HCT116 (cell line): Measurements from ENCODE around the gene PLPP7. TPM values are rescaled to one million over a fixed set of nuclear protein-coding genes. Genes with fewer than 3 reads are reported as not detected.

ENCODE experiments used
- ATAC-seq: fragments of 200-7000 bp; cut with Tn5 transposase; 2 replicates; pipeline ENCODE4 v1.9.1; 2020; ENCODE audit warnings: mild to moderate bottlenecking, moderate library complexity
- BruUV-seq: library from RNA; stranded (reverse); fragments of 400-500 nt; replicated peaks from 2 replicates; lab custom pipeline; 2021; lab: Mats Ljungman, UMichigan
- CTCF ChIA-PET: fragments of 300-600 bp; sonication (Branson Sonifier 250); formaldehyde crosslinking; loops from one replicate; lab custom pipeline; 2021; ENCODE audit warnings: antibody characterized with exemption; lab: Charles Lee
- POLR2A ChIA-PET: fragments of 300-600, 350-600 bp; sonication (Branson Sonifier 250); formaldehyde crosslinking; loops from one replicate; lab custom pipeline; 2021; ENCODE audit warnings: antibody characterized with exemption; lab: Charles Lee
- RAD21 ChIA-PET, 2 experiments: fragments of 300-600 bp; sonication (Branson Sonifier 250); formaldehyde crosslinking; loops; one replicate each; lab custom pipeline; 2023; ENCODE audit warnings: low total read pairs in 2 of 2; ENCODE audit not compliant: uncharacterized antibody in 2 of 2, unreplicated experiment in 2 of 2, low non-redundant PET in 1 of 2; lab: Charles Lee
- DNase-seq: peaks from one replicate; pipeline ENCODE4 v3.0.0-alpha.2; 2010; ENCODE audit warnings: low read depth, low spot score
- H2AFZ ChIP-seq: fragments of 200-600 bp; shearing (Covaris generic), sonication (generic); 2 replicates; pipeline ENCODE4 v1.6.1; 2017; ENCODE audit warnings: low read depth, mixed run types, mixed read lengths, antibody characterized with exemption, low read length; ENCODE audit not compliant: poor library complexity, severe bottlenecking
- H3K27ac ChIP-seq: 2 replicates; pipeline ENCODE4 v1.5.1; 2012; ENCODE audit warnings: low read depth, low read length
- H3K27me3 ChIP-seq: fragments of 200-600 bp; sonication (generic); 2 replicates; pipeline ENCODE4 v1.6.1; 2016; ENCODE audit warnings: mixed run types, low read length, mixed read lengths; ENCODE audit not compliant: insufficient read depth
- H3K36me3 ChIP-seq, 2 experiments: fragments of 200-500 bp in 1 of 2; fragments of 200-600 bp in 1 of 2; sonication (Bioruptor generic) in 1 of 2; sonication (generic) in 1 of 2; 2 replicates each; pipeline versions ENCODE4 v1.5.1 to v1.6.1; 2014 to 2016; ENCODE audit warnings: low read length in 2 of 2, inconsistent platforms in 1 of 2, mixed read lengths in 1 of 2, mixed run types in 1 of 2; ENCODE audit not compliant: insufficient read depth in 2 of 2, control insufficient read depth in 1 of 2
- H3K4me1 ChIP-seq, 2 experiments: fragments of 200-600 bp in 1 of 2; sonication (generic) in 1 of 2; 2 replicates each; pipeline versions ENCODE4 v1.5.1 to v1.6.1; 2012 to 2017; ENCODE audit warnings: low read length in 2 of 2, inconsistent platforms in 1 of 2, mild to moderate bottlenecking in 1 of 2, mixed read lengths in 1 of 2, mixed run types in 1 of 2, moderate library complexity in 1 of 2; ENCODE audit not compliant: insufficient read depth in 2 of 2, control insufficient read depth in 1 of 2
- H3K4me2 ChIP-seq: fragments of 200-600 bp; sonication (generic); 2 replicates; pipeline ENCODE4 v1.6.1; 2017; ENCODE audit warnings: mixed run types, low read length, mixed read lengths
- H3K4me3 ChIP-seq, 2 experiments: fragments of 200-600 bp in 1 of 2; sonication (generic) in 1 of 2; replicated peaks in 1 of 2; 2 replicates each; pipeline ENCODE4 v1.5.1; 2011 to 2016; ENCODE audit warnings: low read length in 2 of 2, control low read depth in 1 of 2, low read depth in 1 of 2, mild to moderate bottlenecking in 1 of 2, mixed read lengths in 1 of 2, mixed run types in 1 of 2
- H3K79me2 ChIP-seq: fragments of 200-600 bp; sonication (generic); 2 replicates; pipeline ENCODE4 v1.6.1; 2017; ENCODE audit warnings: mild to moderate bottlenecking, mixed run types, low read length, moderate library complexity, mixed read lengths; ENCODE audit not compliant: insufficient read depth
- H3K9ac ChIP-seq: fragments of 200-600 bp; sonication (generic); 2 replicates; pipeline ENCODE4 v1.6.1; 2016; ENCODE audit warnings: low read length, mixed read lengths
- H3K9me2 ChIP-seq: fragments of 200-600 bp; sonication (generic), shearing (Covaris generic); 2 replicates; pipeline ENCODE4 v1.6.1; 2017; ENCODE audit warnings: mixed run types, mild to moderate bottlenecking, moderate library complexity; ENCODE audit not compliant: insufficient read depth
- H3K9me3 ChIP-seq, 2 experiments: fragments of 200-500 bp in 1 of 2; fragments of 200-600 bp in 1 of 2; sonication (Bioruptor generic) in 1 of 2; sonication (generic) in 1 of 2; 2 replicates each; pipeline ENCODE4 v1.6.1; 2014 to 2017; ENCODE audit warnings: low read length in 2 of 2, mixed read lengths in 2 of 2, inconsistent platforms in 1 of 2, low read depth in 1 of 2, mild to moderate bottlenecking in 1 of 2, mixed run types in 1 of 2, moderate library complexity in 1 of 2; ENCODE audit not compliant: control insufficient read depth in 1 of 2, insufficient read depth in 1 of 2
- H4K20me1 ChIP-seq: fragments of 200-600 bp; sonication (generic), shearing (Covaris generic); 2 replicates; pipeline ENCODE4 v1.6.1; 2017; ENCODE audit warnings: mixed run types, mild to moderate bottlenecking, moderate library complexity; ENCODE audit not compliant: insufficient read depth
- ATF3 ChIP-seq: IDR thresholded peaks from 2 replicates; pipeline ENCODE4 v1.6.1; 2012
- EGR1 ChIP-seq: IDR thresholded peaks from 2 replicates; pipeline ENCODE4 v1.6.1; 2012; ENCODE audit warnings: low read depth
- ELF1 ChIP-seq: IDR thresholded peaks from 2 replicates; pipeline ENCODE4 v1.6.1; 2012; ENCODE audit warnings: low read depth, borderline replicate concordance
- JUND ChIP-seq: IDR thresholded peaks from 2 replicates; pipeline ENCODE4 v1.6.1; 2012
- MAX ChIP-seq: IDR thresholded peaks from 2 replicates; pipeline ENCODE4 v1.6.1; 2012
- POLR2A ChIP-seq: IDR thresholded peaks from 2 replicates; pipeline ENCODE4 v1.7.0; 2011; ENCODE audit warnings: borderline replicate concordance; ENCODE audit not compliant: insufficient read depth, insufficient read length; ENCODE audit errors: extremely low read depth
- REST ChIP-seq: IDR thresholded peaks from 2 replicates; pipeline ENCODE4 v1.6.1; 2012; ENCODE audit warnings: low read depth
- SIN3A ChIP-seq: IDR thresholded peaks from 2 replicates; pipeline ENCODE4 v1.6.1; 2012; ENCODE audit warnings: low read depth
- SP1 ChIP-seq: IDR thresholded peaks from 2 replicates; pipeline ENCODE4 v1.6.1; 2012; ENCODE audit warnings: low read depth
- TCF7L2 ChIP-seq: IDR thresholded peaks from 2 replicates; pipeline ENCODE4 v1.7.0; 2011; ENCODE audit warnings: borderline replicate concordance, inconsistent platforms; ENCODE audit not compliant: insufficient read depth, insufficient read length; ENCODE audit errors: extremely low read depth
- YY1 ChIP-seq: IDR thresholded peaks from 2 replicates; pipeline ENCODE4 v1.6.1; 2011; ENCODE audit warnings: low read length, low read depth, moderate library complexity, mild to moderate bottlenecking; ENCODE audit not compliant: insufficient replicate concordance; ENCODE audit errors: extremely low read depth
- ZNF274 ChIP-seq: fragments of 200-500 bp; sonication (Bioruptor generic); IDR thresholded peaks from 2 replicates; pipeline ENCODE4 v1.6.1; 2014; ENCODE audit warnings: mild to moderate bottlenecking, low read depth, low read length, inconsistent platforms
- intact Hi-C: fragments of 100-400 bp; cut with micrococcal nuclease; formaldehyde crosslinking; loops from 2 replicates; pipeline ENCODE4 v1.10.0; 2022
- total RNA-seq: library from RNA; stranded (reverse); gene quantifications from one replicate; pipeline ENCODE4 v1.2.1, GENCODE V29; 2021; ENCODE audit not compliant: unreplicated experiment

The PLPP7 gene
- total RNA-seq, 1 experiment from 2014 or later: 0.37 TPM

GRCh38 chr9:131273146-131273855 is 16.2 kb upstream of the PLPP7 start:
- TF ChIP-seq POLR2A (no peak), SIN3A (no peak)
- TF ChIP-seq, all 23 proteins: peak for 0
- no peaks in the 10 kb centered on the region for H3K9me2 ChIP-seq
- H3K9me3 ChIP-seq: no peaks in the 10 kb centered on the region
- intact Hi-C loops: no loop called here
- H2AFZ ChIP-seq: no peak overlapping the region
- H3K79me2 ChIP-seq: no peaks in the 10 kb centered on the region
- H3K4me2 ChIP-seq: no peak overlapping the region
- H3K36me3 ChIP-seq: no peaks in the 10 kb centered on the region
- no peak overlapping the region for H3K4me3 ChIP-seq
- no peaks in the 10 kb centered on the region for H4K20me1 ChIP-seq
- no peak for ATAC-seq
- H3K27me3 ChIP-seq: no peaks in the 10 kb centered on the region
- ChIA-PET CTCF (no interaction called here), RAD21 (no interaction called here), POLR2A (no interaction called here)
- no peak overlapping the region for H3K27ac ChIP-seq
- BruUV-seq: no TSS peak
- DNase-seq: no peak
- H3K4me1 ChIP-seq: peaks cover 0 to 3% of the 10 kb centered on the region in 2 experiments; a peak in 1 of 4 replicates
- no peak overlapping the region for H3K9ac ChIP-seq

- Histone ChIP-seq H3K27me3 (no peaks in the 10 kb centered on the region), H3K36me3 (no peaks in the 10 kb centered on the region), H4K20me1 (no peaks in the 10 kb centered on the region), H3K9me3 (no peaks in the 10 kb centered on the region), H3K4me2 (no peak overlapping the region)
- BruUV-seq: no TSS peak
- TF ChIP-seq SP1 (no peak), ZNF274 (no peak), YY1 (no peak), TCF7L2 (no peak), EGR1 (no peak), ATF3 (no peak), ELF1 (no peak), MAX (no peak), REST (no peak), JUND (no peak)
- TF ChIP-seq, all 23 proteins: peak for 0
- H3K79me2 ChIP-seq: no peaks in the 10 kb centered on the region
- ChIA-PET CTCF (no interaction called here), RAD21 (no interaction called here), POLR2A (no interaction called here)
- peaks cover 0 to 8% of the 10 kb centered on the region in 2 experiments; a peak in 1 of 4 replicates for H3K4me1 ChIP-seq
- DNase-seq (no peak), ATAC-seq (no peak)
- no peak overlapping the region for H2AFZ ChIP-seq
- no peaks in the 10 kb centered on the region for H3K9me2 ChIP-seq
- no peak overlapping the region for H3K27ac ChIP-seq
- H3K9ac ChIP-seq: no peak overlapping the region
- H3K4me3 ChIP-seq: no peak overlapping the region
- intact Hi-C loops: no loop called here
Measured at GRCh38 chr9:131273856-131274673, 15.5 kb upstream of the PLPP7 start.
